Epithelial cell of proximal tubule (primary cell): ENCODE results near the gene CC2D1A. TPM values are rescaled to one million over a fixed set of nuclear protein-coding genes. Genes with fewer than 3 reads are reported as not detected.

ENCODE experiments used
- DNase-seq: peaks from one replicate; pipeline ENCODE4 v3.0.0-alpha.2; 2011; ENCODE audit warnings: low read depth
- H3K4me3 ChIP-seq: 2 replicates; pipeline ENCODE4 v1.5.1; 2011; ENCODE audit warnings: low read depth, mild to moderate bottlenecking, low read length
- CTCF ChIP-seq: conservative IDR thresholded peaks from 2 replicates; pipeline ENCODE4 v1.5.1; 2012; ENCODE audit warnings: low read depth, mild to moderate bottlenecking, low read length
- total RNA-seq: library from RNA; depleted of rRNA; stranded (reverse); fragments of >200 nt; gene quantifications from 2 replicates; pipeline ENCODE4 v1.2.3, GENCODE V29; 2015

CC2D1A gene
- total RNA-seq, 1 donor from 2014 or later: 30.6 TPM

- no peak for DNase-seq
- peak; percentile 31 for TF ChIP-seq CTCF
- no peak overlapping the region for H3K4me3 ChIP-seq
Measured at GRCh38 chr19:13883516-13884064, 22.4 kb upstream of the CC2D1A start.

- H3K4me3 ChIP-seq: peak overlapping the region; percentile 13
- no peak for TF ChIP-seq CTCF
- DNase-seq: no peak
Measured at GRCh38 chr19:13884726-13885591, 21.0 kb upstream of the CC2D1A start.

- DNase-seq: no peak
- TF ChIP-seq CTCF: no peak
Measured at GRCh38 chr19:13885826-13886365, 20.1 kb upstream of the CC2D1A start.

GRCh38 chr19:13887018-13887436, 19.0 kb upstream of the CC2D1A start:
- no peak for DNase-seq
- no peak overlapping the region for H3K4me3 ChIP-seq
- TF ChIP-seq CTCF: no peak

More at GRCh38 chr19:13885826-13886365, 20.1 kb upstream of the CC2D1A start:
- H3K4me3 ChIP-seq: no peak overlapping the region

- H3K4me3 ChIP-seq: no peak overlapping the region
- TF ChIP-seq CTCF: no peak
- no peak for DNase-seq
Measured at GRCh38 chr19:13887517-13887916, 18.5 kb upstream of the CC2D1A start.

GRCh38 chr19:13888281-13888680, 17.7 kb upstream of the CC2D1A start:
- TF ChIP-seq CTCF: no peak
- no peak for DNase-seq
- no peak overlapping the region for H3K4me3 ChIP-seq
